Ectodermal cell (in vitro differentiated cells): Measurements from ENCODE around the gene SLC48A1.
"Not testable (repeated sequence)": the region's sequence is repeated elsewhere in the genome, so short reads cannot be mapped to it uniquely, and the experiment has no call there.

Source experiments
- H3K27ac ChIP-seq: 2 replicates; pipeline ENCODE4 v1.7.0; 2013; ENCODE audit warnings: mild to moderate bottlenecking, low read depth, low read length; ENCODE audit not compliant: insufficient read depth, poor library complexity, severe bottlenecking
- H3K27me3 ChIP-seq: 2 replicates; pipeline ENCODE4 v1.7.0; 2013; ENCODE audit warnings: mild to moderate bottlenecking, low read length; ENCODE audit not compliant: insufficient read depth, control insufficient read depth, poor library complexity, severe bottlenecking
- H3K36me3 ChIP-seq: one replicate; pipeline ENCODE4 v1.7.0; 2013; ENCODE audit warnings: low read length; ENCODE audit not compliant: control insufficient read depth, insufficient read depth
- H3K4me1 ChIP-seq: one replicate; pipeline ENCODE4 v1.7.0; 2013; ENCODE audit warnings: low read length; ENCODE audit not compliant: control insufficient read depth, insufficient read depth
- H3K4me3 ChIP-seq: 2 replicates; pipeline ENCODE4 v1.7.0; 2013; ENCODE audit warnings: low read depth, low read length, control low read depth; ENCODE audit not compliant: insufficient read depth
- H3K9me3 ChIP-seq: 2 replicates; pipeline ENCODE4 v1.7.0; 2013; ENCODE audit warnings: mild to moderate bottlenecking, low read length, moderate library complexity; ENCODE audit not compliant: control insufficient read depth
- WGBS, 2 experiments: methylation state at CpG; one replicate each; pipeline ENCODE4 v1.1.7; 2013; ENCODE audit warnings: missing lambda C conversion rate in 2 of 2; 5-methylcytosine and 5-hydroxymethylcytosine counted together

SLC48A1 gene

GRCh38 chr12:47811072-47811396, 38.0 kb downstream of the SLC48A1 start:
- H3K4me3 ChIP-seq, result no peak overlapping the region
- H3K27me3 ChIP-seq, result no peaks in the 10 kb centered on the region
- H3K4me1 ChIP-seq, result peaks cover 52% of the 10 kb centered on the region
- H3K36me3 ChIP-seq, result no peaks in the 10 kb centered on the region
- no peaks in the 10 kb centered on the region for H3K9me3 ChIP-seq
- no peak overlapping the region for H3K27ac ChIP-seq
- WGBS, 2 experiments, result 17 to 18% methylated on average over 2 of the region's 2 CpGs

GRCh38 chr12:47811581-47812484, 38.8 kb downstream of the SLC48A1 start:
- Histone ChIP-seq H3K4me3 (no peak overlapping the region), H3K27ac (peak overlapping the region; percentile 77), H3K4me1 (peaks cover 59% of the 10 kb centered on the region), H3K36me3 (no peaks in the 10 kb centered on the region), H3K27me3 (no peaks in the 10 kb centered on the region), H3K9me3 (no peaks in the 10 kb centered on the region)
- WGBS, 2 experiments, result 90 to 92% methylated on average over 13 to 14 of the region's 14 CpGs

- H3K4me3 ChIP-seq, result peak overlapping the region; percentile 11
- WGBS, 2 experiments, result 2% methylated on average over 35 to 37 of the region's 37 CpGs
- H3K27ac ChIP-seq, result peak overlapping the region; percentile 77
- no peaks in the 10 kb centered on the region for H3K27me3 ChIP-seq
- H3K9me3 ChIP-seq, result no peaks in the 10 kb centered on the region
- no peaks in the 10 kb centered on the region for H3K36me3 ChIP-seq
- peaks cover 65% of the 10 kb centered on the region for H3K4me1 ChIP-seq
Observed at GRCh38 chr12:47812797-47813510, 39.9 kb downstream of the SLC48A1 start.

- H3K9me3 ChIP-seq, result no peaks in the 10 kb centered on the region
- peak overlapping the region; percentile 77 for H3K27ac ChIP-seq
- H3K4me1 ChIP-seq, result peaks cover 63% of the 10 kb centered on the region
- H3K36me3 ChIP-seq, result no peaks in the 10 kb centered on the region
- no peak overlapping the region for H3K4me3 ChIP-seq
- H3K27me3 ChIP-seq, result no peaks in the 10 kb centered on the region
- 56% methylated on average over 9 of the region's 9 CpGs for WGBS, 2 experiments
Observed at GRCh38 chr12:47813511-47814196, 40.6 kb downstream of the SLC48A1 start.

GRCh38 chr12:47814539-47815170, 41.6 kb downstream of the SLC48A1 start:
- no peaks in the 10 kb centered on the region for H3K36me3 ChIP-seq
- no peak overlapping the region for H3K4me3 ChIP-seq
- no peaks in the 10 kb centered on the region for H3K9me3 ChIP-seq
- H3K4me1 ChIP-seq, result peaks cover 63% of the 10 kb centered on the region
- H3K27me3 ChIP-seq, result no peaks in the 10 kb centered on the region
- no peak overlapping the region for H3K27ac ChIP-seq
- 93 to 97% methylated on average over 3 of the region's 3 CpGs for WGBS, 2 experiments

GRCh38 chr12:47815447-47815846, 42.4 kb downstream of the SLC48A1 start:
- WGBS, 2 experiments, result 92 to 97% methylated on average over 5 of the region's 5 CpGs
- peaks cover 61% of the 10 kb centered on the region for H3K4me1 ChIP-seq
- not testable (repeated sequence) for H3K9me3 ChIP-seq, H3K4me3 ChIP-seq, H3K27ac ChIP-seq, H3K36me3 ChIP-seq, H3K27me3 ChIP-seq

- Histone ChIP-seq H3K27ac (no peak overlapping the region), H3K9me3 (no peaks in the 10 kb centered on the region), H3K4me3 (no peak overlapping the region), H3K27me3 (peaks cover 6% of the 10 kb centered on the region), H3K36me3 (no peaks in the 10 kb centered on the region), H3K4me1 (peaks cover 57% of the 10 kb centered on the region)
- WGBS, 2 experiments, result 50 to 55% methylated on average over 12 of the region's 12 CpGs
Observed at GRCh38 chr12:47816403-47817271, 43.6 kb downstream of the SLC48A1 start.

GRCh38 chr12:47817272-47818006, 44.4 kb downstream of the SLC48A1 start:
- Histone ChIP-seq H3K36me3 (no peaks in the 10 kb centered on the region), H3K27ac (no peak overlapping the region), H3K4me3 (no peak overlapping the region), H3K27me3 (peaks cover 13% of the 10 kb centered on the region), H3K9me3 (no peaks in the 10 kb centered on the region), H3K4me1 (peaks cover 56% of the 10 kb centered on the region)
- WGBS, 2 experiments, result 61 to 63% methylated on average over 7 of the region's 7 CpGs

- H3K27ac ChIP-seq, result no peak overlapping the region
- H3K4me3 ChIP-seq, result no peak overlapping the region
- no peaks in the 10 kb centered on the region for H3K36me3 ChIP-seq
- H3K4me1 ChIP-seq, result peaks cover 50% of the 10 kb centered on the region
- WGBS, 2 experiments, result 89 to 92% methylated on average over 3 of the region's 3 CpGs
- peaks cover 13% of the 10 kb centered on the region for H3K27me3 ChIP-seq
- no peaks in the 10 kb centered on the region for H3K9me3 ChIP-seq
Observed at GRCh38 chr12:47818007-47818376, 45.0 kb downstream of the SLC48A1 start.
